H1 (cell line): ENCODE results near the gene FIGNL2.

ENCODE experiments used
- CBX5 ChIP-seq: fragments of 300-800, 300-1000 bp; sonication (generic); IDR thresholded peaks from 2 replicates; pipeline ENCODE4 v1.7.1; 2016; ENCODE audit warnings: antibody characterized with exemption, low read length, low read depth
- CHD1 ChIP-seq: IDR thresholded peaks from 2 replicates; pipeline ENCODE4 v1.6.1; 2012; ENCODE audit warnings: low read depth, low read length, improper control_type of control experiment
- CHD2 ChIP-seq: IDR thresholded peaks from 2 replicates; pipeline ENCODE4 v1.6.1; 2012; ENCODE audit warnings: low read length, improper control_type of control experiment
- CTCF ChIP-seq, 3 experiments: IDR thresholded peaks; 1 replicate in 2 of 3; 2 replicates in 1 of 3; pipeline versions ENCODE4 v1.5.1 to v1.6.1; 2011; ENCODE audit warnings: low read length in 3 of 3, mild to moderate bottlenecking in 3 of 3, inconsistent platforms in 2 of 3, low read depth in 1 of 3, moderate library complexity in 1 of 3; ENCODE audit not compliant: insufficient read depth in 1 of 3; ENCODE audit errors: control extremely low read depth in 1 of 3
- EZH2 ChIP-seq: fragments of 200-600 bp; sonication (generic); IDR thresholded peaks from 2 replicates; pipeline ENCODE4 v1.7.1; 2012; ENCODE audit warnings: low read depth, mild to moderate bottlenecking, moderate library complexity, low read length, inconsistent platforms; ENCODE audit not compliant: severe bottlenecking
- POLR2A ChIP-seq, 2 experiments: IDR thresholded peaks; 1 replicate in 1 of 2; 2 replicates in 1 of 2; pipeline ENCODE4 v1.6.1; 2011; ENCODE audit warnings: low read depth in 2 of 2, low read length in 2 of 2, mild to moderate bottlenecking in 2 of 2; ENCODE audit errors: control extremely low read depth in 1 of 2
- RAD21 ChIP-seq, 2 experiments: IDR thresholded peaks in 1 of 2; conservative IDR thresholded peaks in 1 of 2; 2 replicates each; pipeline ENCODE4 v1.6.1; 2011; ENCODE audit warnings: low read depth in 2 of 2, low read length in 2 of 2, improper control_type of control experiment in 1 of 2, inconsistent platforms in 1 of 2, mild to moderate bottlenecking in 1 of 2, moderate library complexity in 1 of 2
- RFX5 ChIP-seq: IDR thresholded peaks from 2 replicates; pipeline ENCODE4 v1.6.1; 2011; ENCODE audit warnings: low read depth, low read length, improper control_type of control experiment, borderline replicate concordance
- SIN3A ChIP-seq, 2 experiments: IDR thresholded peaks in 1 of 2; conservative IDR thresholded peaks in 1 of 2; 2 replicates each; pipeline ENCODE4 v1.6.1; 2011 to 2012; ENCODE audit warnings: low read length in 2 of 2, improper control_type of control experiment in 1 of 2, low read depth in 1 of 2, mild to moderate bottlenecking in 1 of 2
- SIX5 ChIP-seq: IDR thresholded peaks from 2 replicates; pipeline ENCODE4 v1.6.1; 2011; ENCODE audit warnings: mild to moderate bottlenecking, low read depth, low read length
- SP1 ChIP-seq: IDR thresholded peaks from 2 replicates; pipeline ENCODE4 v1.6.1; 2011; ENCODE audit warnings: low read depth, low read length
- SRF ChIP-seq: IDR thresholded peaks from 2 replicates; pipeline ENCODE4 v1.6.1; 2011; ENCODE audit warnings: mild to moderate bottlenecking, low read depth, low read length, moderate library complexity
- TEAD4 ChIP-seq: IDR thresholded peaks from 2 replicates; pipeline ENCODE4 v1.6.1; 2012; ENCODE audit warnings: low read depth, low read length, inconsistent platforms, mixed read lengths
- TF ChIP-seq, protein P1 (sequence below): IDR thresholded peaks from 2 replicates; pipeline ENCODE4 v1.6.1; 2011; ENCODE audit warnings: low read length, improper control_type of control experiment

GRCh38 chr12:51883295-51883694 is 34.8 kb upstream of the FIGNL2 start:
- no peak for TF ChIP-seq SP1
- no peak for TF ChIP-seq POLR2A (IDR thresholded peaks at IDR 0.05; ENCODE audit: control extremely low read depth in 1 of 2, low read depth in 2 of 2, low read length in 2 of 2)
- no peak for TF ChIP-seq RFX5
- TF ChIP-seq CHD2, result no peak
- no peak for TF ChIP-seq EZH2
- TF ChIP-seq CHD1, result no peak
- TF ChIP-seq, protein P1, sequence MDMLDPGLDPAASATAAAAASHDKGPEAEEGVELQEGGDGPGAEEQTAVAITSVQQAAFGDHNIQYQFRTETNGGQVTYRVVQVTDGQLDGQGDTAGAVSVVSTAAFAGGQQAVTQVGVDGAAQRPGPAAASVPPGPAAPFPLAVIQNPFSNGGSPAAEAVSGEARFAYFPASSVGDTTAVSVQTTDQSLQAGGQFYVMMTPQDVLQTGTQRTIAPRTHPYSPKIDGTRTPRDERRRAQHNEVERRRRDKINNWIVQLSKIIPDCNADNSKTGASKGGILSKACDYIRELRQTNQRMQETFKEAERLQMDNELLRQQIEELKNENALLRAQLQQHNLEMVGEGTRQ, result no peak
- TF ChIP-seq SRF, result no peak
- TF ChIP-seq CTCF (IDR thresholded peaks at IDR 0.05; ENCODE audit: control extremely low read depth in 1 of 3, insufficient read depth in 1 of 3, low read depth in 1 of 3, low read length in 3 of 3), result no peak
- no peak for TF ChIP-seq RAD21 (IDR thresholded peaks at IDR 0.05 in 1 of 2, conservative IDR thresholded peaks at IDR 0.05 in 1 of 2; ENCODE audit: low read depth in 2 of 2, low read length in 2 of 2)
- no peak for TF ChIP-seq TEAD4
- no peak for TF ChIP-seq SIN3A (conservative IDR thresholded peaks at IDR 0.05 in 1 of 2, IDR thresholded peaks at IDR 0.05 in 1 of 2; ENCODE audit: low read depth in 1 of 2, low read length in 2 of 2)
- TF ChIP-seq SIX5, result no peak
- TF ChIP-seq CBX5, result no peak
